SK-N-SH treated with all-trans-retinoic acid at 6 μM for 48 hours (cell line): Measurements from ENCODE around the gene CREB1.

Source experiments
- ARNTL ChIP-seq: fragments of 450-650 bp; formaldehyde crosslinking; IDR thresholded peaks from 2 replicates; pipeline ENCODE4 v1.5.0; 2020; ENCODE audit warnings: low read depth, mild to moderate bottlenecking, moderate library complexity, borderline replicate concordance
- CSDC2 ChIP-seq: fragments of 250-450 bp; sonication (Bioruptor Pico); IDR thresholded peaks from 2 replicates; pipeline ENCODE4 v1.5.0; 2020; ENCODE audit warnings: mild to moderate bottlenecking, moderate library complexity
- ESRRG ChIP-seq: fragments of 250-450 bp; sonication (Bioruptor Pico); IDR thresholded peaks from 2 replicates; pipeline ENCODE4 v1.6.1; 2021; ENCODE audit warnings: mild to moderate bottlenecking
- OSR1 ChIP-seq: fragments of 250-450 bp; sonication (Bioruptor Pico); IDR thresholded peaks from 2 replicates; pipeline ENCODE4 v1.8.0; 2022; ENCODE audit warnings: moderate library complexity, mild to moderate bottlenecking, inconsistent platforms
- POU6F1 ChIP-seq: fragments of 250-450 bp; sonication (Bioruptor Pico); IDR thresholded peaks from 2 replicates; pipeline ENCODE4 v1.8.0; 2021; ENCODE audit warnings: low read depth, mild to moderate bottlenecking, moderate library complexity, borderline replicate concordance
- TCF4 ChIP-seq: fragments of 250-450 bp; sonication (Bioruptor Pico); IDR thresholded peaks from 2 replicates; pipeline ENCODE4 v1.8.0; 2021; ENCODE audit warnings: mild to moderate bottlenecking, moderate library complexity, borderline replicate concordance
- TSHZ2 ChIP-seq: fragments of 250-450 bp; sonication (Bioruptor Pico); IDR thresholded peaks from 2 replicates; pipeline ENCODE4 v1.5.0; 2020; ENCODE audit warnings: mild to moderate bottlenecking, moderate library complexity
- ZFP3 ChIP-seq: fragments of 250-450 bp; sonication (Bioruptor Pico); IDR thresholded peaks from 2 replicates; pipeline ENCODE4 v1.5.0; 2020; ENCODE audit warnings: mild to moderate bottlenecking, moderate library complexity
- ZFP30 ChIP-seq: fragments of 450-650 bp; formaldehyde crosslinking; IDR thresholded peaks from 2 replicates; pipeline ENCODE4 v1.5.0; 2022; ENCODE audit warnings: mild to moderate bottlenecking, moderate library complexity
- ZNF565 ChIP-seq: fragments of 450-650 bp; formaldehyde crosslinking; conservative IDR thresholded peaks from 2 replicates; pipeline ENCODE4 v1.5.0; 2020; ENCODE audit warnings: low read depth, mild to moderate bottlenecking, moderate library complexity
- ZNF70 ChIP-seq: fragments of 450-650 bp; formaldehyde crosslinking; IDR thresholded peaks from 2 replicates; pipeline ENCODE4 v1.5.0; 2020; ENCODE audit warnings: mild to moderate bottlenecking, moderate library complexity
- ZNF8 ChIP-seq: fragments of 450-650 bp; formaldehyde crosslinking; IDR thresholded peaks from 2 replicates; pipeline ENCODE4 v1.5.0; 2020; ENCODE audit warnings: mild to moderate bottlenecking, moderate library complexity
- TF ChIP-seq, protein P1 (sequence below): fragments of 250-450 bp; sonication (Bioruptor Pico); IDR thresholded peaks from 2 replicates; pipeline ENCODE4 v1.8.0; 2020; ENCODE audit warnings: mild to moderate bottlenecking, moderate library complexity, borderline replicate concordance
- TF ChIP-seq, protein P2 (sequence below): fragments of 250-450 bp; sonication (Bioruptor Pico); IDR thresholded peaks from 2 replicates; pipeline ENCODE4 v1.5.1; 2020; ENCODE audit warnings: low read depth, mild to moderate bottlenecking, moderate library complexity

DNA sequence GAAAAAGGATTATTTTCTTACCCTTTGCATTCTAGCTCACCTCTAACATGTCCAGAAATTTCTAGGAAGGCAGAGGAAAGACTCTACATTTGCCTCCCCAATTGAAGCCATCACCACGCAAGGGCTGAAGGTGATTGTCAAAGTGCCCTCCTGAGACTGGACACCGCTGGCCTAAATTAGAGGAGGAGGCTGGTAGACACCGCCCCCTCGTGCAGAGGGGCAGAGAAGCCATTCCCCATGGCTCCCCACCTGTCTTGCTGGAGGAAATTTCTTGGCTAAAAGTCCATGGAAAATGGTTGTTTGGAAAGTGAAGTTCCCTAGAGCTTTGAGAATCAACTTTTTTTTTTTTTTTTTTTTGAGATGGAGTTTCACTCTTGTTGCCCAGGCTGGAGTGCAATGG lies 31.3 kb upstream of the CREB1 start:
- TF ChIP-seq ARNTL (CRISPR knock-in tag) (no peak), ZNF8 (CRISPR knock-in tag) (no peak), ZFP30 (CRISPR knock-in tag) (no peak), CSDC2 (CRISPR knock-in tag) (no peak), TSHZ2 (CRISPR knock-in tag) (no peak), POU6F1 (CRISPR knock-in tag) (no peak), ESRRG (CRISPR knock-in tag) (no peak), ZFP3 (CRISPR knock-in tag) (no peak), OSR1 (no peak), TCF4 (no peak), ZNF565 (CRISPR knock-in tag) (no peak), ZNF70 (no peak)
- TF ChIP-seq, protein P1, sequence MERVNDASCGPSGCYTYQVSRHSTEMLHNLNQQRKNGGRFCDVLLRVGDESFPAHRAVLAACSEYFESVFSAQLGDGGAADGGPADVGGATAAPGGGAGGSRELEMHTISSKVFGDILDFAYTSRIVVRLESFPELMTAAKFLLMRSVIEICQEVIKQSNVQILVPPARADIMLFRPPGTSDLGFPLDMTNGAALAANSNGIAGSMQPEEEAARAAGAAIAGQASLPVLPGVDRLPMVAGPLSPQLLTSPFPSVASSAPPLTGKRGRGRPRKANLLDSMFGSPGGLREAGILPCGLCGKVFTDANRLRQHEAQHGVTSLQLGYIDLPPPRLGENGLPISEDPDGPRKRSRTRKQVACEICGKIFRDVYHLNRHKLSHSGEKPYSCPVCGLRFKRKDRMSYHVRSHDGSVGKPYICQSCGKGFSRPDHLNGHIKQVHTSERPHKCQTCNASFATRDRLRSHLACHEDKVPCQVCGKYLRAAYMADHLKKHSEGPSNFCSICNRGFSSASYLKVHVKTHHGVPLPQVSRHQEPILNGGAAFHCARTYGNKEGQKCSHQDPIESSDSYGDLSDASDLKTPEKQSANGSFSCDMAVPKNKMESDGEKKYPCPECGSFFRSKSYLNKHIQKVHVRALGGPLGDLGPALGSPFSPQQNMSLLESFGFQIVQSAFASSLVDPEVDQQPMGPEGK (CRISPR knock-in tag) = no peak
- TF ChIP-seq, protein P2, sequence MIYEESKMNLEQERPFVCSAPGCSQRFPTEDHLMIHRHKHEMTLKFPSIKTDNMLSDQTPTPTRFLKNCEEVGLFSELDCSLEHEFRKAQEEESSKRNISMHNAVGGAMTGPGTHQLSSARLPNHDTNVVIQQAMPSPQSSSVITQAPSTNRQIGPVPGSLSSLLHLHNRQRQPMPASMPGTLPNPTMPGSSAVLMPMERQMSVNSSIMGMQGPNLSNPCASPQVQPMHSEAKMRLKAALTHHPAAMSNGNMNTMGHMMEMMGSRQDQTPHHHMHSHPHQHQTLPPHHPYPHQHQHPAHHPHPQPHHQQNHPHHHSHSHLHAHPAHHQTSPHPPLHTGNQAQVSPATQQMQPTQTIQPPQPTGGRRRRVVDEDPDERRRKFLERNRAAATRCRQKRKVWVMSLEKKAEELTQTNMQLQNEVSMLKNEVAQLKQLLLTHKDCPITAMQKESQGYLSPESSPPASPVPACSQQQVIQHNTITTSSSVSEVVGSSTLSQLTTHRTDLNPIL (CRISPR knock-in tag) = no peak
